Natural killer cell treated with Interleukin-12 subunit alpha and Interleukin-12 subunit beta and Interleukin-15 and Interleukin-18, amount 100 ng/mL, for 72 hours (primary cell): ENCODE measurements around the gene PCGF2. TPM values are rescaled to one million over a fixed set of nuclear protein-coding genes. Genes with fewer than 3 reads are reported as not detected.
"Not testable (repeated sequence)": the region's sequence is repeated elsewhere in the genome, so short reads cannot be mapped to it uniquely, and the experiment has no call there.

ENCODE experiments used
- ATAC-seq, 2 donors: fragments of 150-1000 bp; cut with Tn5 transposase in 1 of 2; sonication (Bioruptor Pico), chemical (Tn5 transposase) in 1 of 2; 2 replicates each; pipeline ENCODE4 v1.10.0; 2021
- DNase-seq: peaks from one replicate; pipeline ENCODE4 v3.0.0; 2022; ENCODE audit warnings: low spot score
- H3K27ac Mint-ChIP-seq, 2 donors: 1 replicate in 1 of 2; 2 replicates in 1 of 2; pipeline ENCODE4 v1.8.0; 2022; ENCODE audit warnings: mixed read lengths in 2 of 2, mild to moderate bottlenecking in 1 of 2, moderate library complexity in 1 of 2
- H3K27me3 Mint-ChIP-seq, 2 donors: 1 replicate in 1 of 2; 2 replicates in 1 of 2; pipeline ENCODE4 v1.8.0; 2022; ENCODE audit warnings: mixed read lengths in 2 of 2
- H3K36me3 Mint-ChIP-seq: one replicate; pipeline ENCODE4 v1.8.0; 2022; ENCODE audit warnings: mixed read lengths
- H3K4me1 Mint-ChIP-seq, 2 donors: 1 replicate in 1 of 2; 2 replicates in 1 of 2; pipeline ENCODE4 v1.8.0; 2022; ENCODE audit warnings: low read depth in 2 of 2, mixed read lengths in 2 of 2, mild to moderate bottlenecking in 1 of 2
- H3K4me3 Mint-ChIP-seq: one replicate; pipeline ENCODE4 v1.8.0; 2022; ENCODE audit warnings: mixed read lengths
- H3K9me3 Mint-ChIP-seq: 2 replicates; pipeline ENCODE4 v1.8.0; 2022; ENCODE audit warnings: mixed read lengths
- total RNA-seq, 2 donors: library from RNA; stranded (reverse); gene quantifications; one replicate each; pipeline ENCODE4 v1.2.3, GENCODE V29; 2022

Gene PCGF2
- not detected for total RNA-seq

DNA sequence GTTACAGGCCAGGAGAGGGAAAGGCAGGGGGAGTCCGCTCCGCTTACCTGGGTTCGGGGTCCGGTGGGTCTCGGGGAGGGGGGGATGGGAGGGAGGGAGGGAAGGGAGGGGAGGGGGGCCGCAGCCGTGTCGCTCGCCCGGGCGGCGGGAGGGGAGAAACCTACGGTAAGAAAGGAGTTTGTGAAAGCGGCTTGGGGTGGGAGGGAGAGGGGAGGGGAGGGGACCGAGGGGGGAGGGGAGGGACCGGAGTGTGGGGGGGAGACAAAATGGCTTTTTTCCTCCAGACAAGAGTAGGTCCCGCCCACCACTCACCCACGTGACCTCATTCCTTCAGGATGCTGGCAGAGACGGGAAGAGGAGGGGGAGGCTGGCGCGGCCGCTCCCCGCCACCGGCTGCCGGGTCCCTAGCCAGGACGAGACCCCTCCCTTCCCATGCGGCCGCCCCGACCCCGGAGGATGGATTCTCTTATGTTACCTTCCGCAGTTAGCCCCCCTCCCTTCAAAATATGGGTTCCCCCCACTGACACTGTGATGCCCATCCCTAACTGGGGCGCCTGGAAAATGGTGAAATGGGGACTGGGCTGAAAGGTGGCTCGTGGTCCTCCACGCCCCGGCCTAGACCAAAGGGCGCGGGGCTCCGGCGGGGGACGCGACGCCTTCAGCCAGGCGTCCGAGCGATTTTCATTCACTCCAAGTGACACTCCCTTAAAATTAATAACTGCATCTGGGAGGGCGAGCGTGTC lies at the start of gene PCGF2:
Gene PCGF2, minus strand, starts transcription at position 188 of the 743 bp plus-strand sequence. CDS start 7,934 bp downstream, outside the sequence.
- H3K27me3 Mint-ChIP-seq, result peaks cover 36 to 37% of the 10 kb centered on the region in 2 donors
- H3K27ac Mint-ChIP-seq, result no peak within 1 kb of the TSS

DNA sequence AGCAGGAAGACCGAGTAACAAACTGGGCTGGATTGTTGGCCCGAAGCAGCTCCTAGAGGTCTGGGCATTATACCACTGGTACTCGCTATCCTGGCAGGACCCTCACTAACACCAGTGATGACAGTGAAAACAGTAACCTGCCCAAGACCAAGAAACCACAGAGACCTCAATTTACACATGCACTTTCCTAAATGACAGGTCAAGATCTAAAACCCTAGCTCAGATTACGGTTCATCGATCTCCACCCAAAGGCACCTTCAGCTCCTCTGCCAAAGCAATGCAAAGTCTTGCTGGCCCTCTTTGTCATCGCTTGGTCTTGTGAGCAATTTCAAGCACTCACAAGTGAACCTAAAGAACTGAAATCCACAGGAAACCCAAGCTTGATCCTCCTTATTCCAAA lies 49.7 kb upstream of the PCGF2 start:
- H3K4me1 Mint-ChIP-seq, result peaks cover 30 to 34% of the 10 kb centered on the region in 2 donors
- peak overlapping the region; percentile 82 to 95 for H3K27ac Mint-ChIP-seq
- no peaks in the 10 kb centered on the region for H3K27me3 Mint-ChIP-seq
- no peak for DNase-seq
- H3K4me3 Mint-ChIP-seq, result peak overlapping the region; percentile 89
- peaks cover 21% of the 10 kb centered on the region for H3K36me3 Mint-ChIP-seq
- ATAC-seq, result no peak
- no peaks in the 10 kb centered on the region for H3K9me3 Mint-ChIP-seq

More for the DNA sequence above, at the start of gene PCGF2:
- DNase-seq (no peak), ATAC-seq (no peak)
- H3K4me3 Mint-ChIP-seq, result peak within 1 kb of the TSS; percentile 75
- peaks cover 23 to 40% of the 10 kb centered on the region in 2 donors for H3K4me1 Mint-ChIP-seq
- H3K9me3 Mint-ChIP-seq, result no peaks in the 10 kb centered on the region
- peaks cover 6% of the 10 kb centered on the region for H3K36me3 Mint-ChIP-seq

DNA sequence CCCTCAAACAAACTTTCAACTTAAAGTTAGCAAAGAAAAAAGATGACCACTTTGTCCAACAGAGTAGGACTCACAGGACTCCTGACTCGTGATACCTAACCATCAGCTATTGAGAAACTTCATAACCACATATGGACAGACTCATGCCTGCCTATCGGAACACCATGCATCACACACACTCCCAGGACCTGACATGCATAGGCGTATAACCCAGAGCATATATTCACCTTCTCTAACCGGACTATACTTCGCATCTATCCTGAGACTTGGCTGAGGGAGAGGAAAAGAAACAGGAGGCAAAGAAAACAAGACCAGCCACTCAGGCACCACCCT lies 49.0 kb upstream of the PCGF2 start:
- no peak for DNase-seq
- H3K27me3 Mint-ChIP-seq, result no peaks in the 10 kb centered on the region
- ATAC-seq, result no peak
- H3K27ac Mint-ChIP-seq, result peak overlapping the region in 1 of 2 donors; percentile 38
- H3K36me3 Mint-ChIP-seq, result peaks cover 19% of the 10 kb centered on the region
- no peaks in the 10 kb centered on the region for H3K9me3 Mint-ChIP-seq
- H3K4me3 Mint-ChIP-seq, result peak overlapping the region; percentile 4
- peaks cover 30 to 34% of the 10 kb centered on the region in 2 donors for H3K4me1 Mint-ChIP-seq

DNA sequence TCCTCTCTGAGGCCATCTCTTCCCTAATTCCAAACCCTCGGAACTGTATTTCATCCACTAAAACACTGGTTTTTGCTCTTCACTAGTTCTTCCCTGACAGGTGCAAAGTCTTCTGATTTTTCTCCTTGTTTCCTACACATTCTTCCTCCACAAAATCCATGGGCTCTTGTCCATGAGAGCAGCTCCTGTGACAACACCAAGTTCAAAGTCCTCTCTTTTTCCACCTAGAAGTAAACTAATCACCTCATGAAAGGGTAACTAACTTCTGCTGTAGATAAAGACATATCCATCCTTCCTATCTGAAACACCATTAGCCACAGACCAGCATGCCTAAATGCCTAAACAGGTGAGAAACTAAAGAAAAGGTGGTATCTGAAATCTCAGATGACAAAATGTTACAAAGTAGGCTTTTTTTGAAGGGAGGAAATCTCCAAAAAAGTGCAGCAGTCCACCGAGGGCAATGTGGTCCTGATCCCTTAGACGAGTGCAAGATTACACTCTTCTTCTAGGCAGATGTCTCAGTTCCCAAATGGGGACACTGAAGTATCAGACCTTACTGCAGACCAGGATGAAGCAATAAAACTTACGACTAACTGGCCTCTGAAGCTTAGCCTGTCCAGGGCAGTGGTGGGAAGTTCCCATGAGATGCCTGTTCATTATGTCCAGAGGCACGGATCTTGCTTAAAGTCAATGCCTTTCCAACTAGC lies 48.5 kb upstream of the PCGF2 start:
- Mint-ChIP-seq H3K36me3 (peaks cover 14% of the 10 kb centered on the region), H3K9me3 (no peaks in the 10 kb centered on the region), H3K4me3 (no peak overlapping the region), H3K4me1 (peaks cover 30 to 34% of the 10 kb centered on the region in 2 donors), H3K27me3 (no peaks in the 10 kb centered on the region), H3K27ac (peak overlapping the region in 1 of 2 donors; percentile 38)
- DNase-seq, result no peak
- no peak for ATAC-seq

DNA sequence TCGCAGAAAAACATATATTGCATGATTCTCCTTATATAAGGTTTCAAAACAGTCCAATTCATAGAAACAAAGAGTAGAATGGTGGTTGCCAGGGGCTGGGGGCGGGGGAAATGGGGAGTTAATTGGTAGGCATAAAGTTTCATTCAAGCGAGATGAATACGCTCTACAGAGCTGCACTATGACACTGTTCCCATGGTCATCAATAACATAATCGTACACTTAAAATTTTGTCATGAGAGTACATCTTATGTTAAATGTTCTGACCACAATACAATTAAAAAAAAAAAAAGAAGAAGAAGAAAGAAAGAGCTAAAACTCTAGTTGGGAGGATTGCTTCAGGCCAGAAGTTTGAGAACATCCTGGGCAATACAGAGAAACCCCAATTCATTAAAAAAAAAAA lies 46.1 kb upstream of the PCGF2 start:
- no peak for DNase-seq
- H3K36me3 Mint-ChIP-seq, result peaks cover 5% of the 10 kb centered on the region
- H3K27me3 Mint-ChIP-seq, result no peaks in the 10 kb centered on the region
- H3K9me3 Mint-ChIP-seq, result no peaks in the 10 kb centered on the region
- ATAC-seq, result no peak
- H3K4me1 Mint-ChIP-seq, result peaks cover 24 to 26% of the 10 kb centered on the region in 2 donors
- H3K27ac Mint-ChIP-seq, result peak overlapping the region in 1 of 2 donors; percentile 71
- no peak overlapping the region for H3K4me3 Mint-ChIP-seq

DNA sequence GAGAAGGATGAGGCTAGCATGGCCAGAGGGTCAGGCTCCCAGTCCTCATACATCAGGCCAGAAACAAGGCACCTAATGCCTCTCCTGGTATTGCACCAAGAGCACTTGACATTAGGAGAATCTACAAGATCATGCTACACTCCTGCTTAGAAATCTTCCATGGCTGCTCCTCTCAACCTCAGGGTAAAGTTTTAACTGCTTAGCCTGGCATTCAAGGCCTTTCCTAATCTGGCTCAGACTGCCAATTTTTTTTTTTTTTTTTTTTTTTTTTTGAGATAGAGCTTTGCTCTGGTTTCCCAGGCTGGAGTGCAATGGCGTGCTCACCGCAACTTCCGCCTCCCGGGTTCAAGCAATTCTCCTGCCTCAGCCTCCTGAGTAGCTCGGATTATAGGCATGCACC lies 43.0 kb upstream of the PCGF2 start:
- H3K4me1 Mint-ChIP-seq, result no peaks in the 10 kb centered on the region
- no peak for DNase-seq
- no peaks in the 10 kb centered on the region for H3K36me3 Mint-ChIP-seq
- no peak overlapping the region for H3K4me3 Mint-ChIP-seq
- ATAC-seq, result no peak
- no peaks in the 10 kb centered on the region for H3K27me3 Mint-ChIP-seq
- no peak overlapping the region for H3K27ac Mint-ChIP-seq
- H3K9me3 Mint-ChIP-seq, result no peaks in the 10 kb centered on the region

DNA sequence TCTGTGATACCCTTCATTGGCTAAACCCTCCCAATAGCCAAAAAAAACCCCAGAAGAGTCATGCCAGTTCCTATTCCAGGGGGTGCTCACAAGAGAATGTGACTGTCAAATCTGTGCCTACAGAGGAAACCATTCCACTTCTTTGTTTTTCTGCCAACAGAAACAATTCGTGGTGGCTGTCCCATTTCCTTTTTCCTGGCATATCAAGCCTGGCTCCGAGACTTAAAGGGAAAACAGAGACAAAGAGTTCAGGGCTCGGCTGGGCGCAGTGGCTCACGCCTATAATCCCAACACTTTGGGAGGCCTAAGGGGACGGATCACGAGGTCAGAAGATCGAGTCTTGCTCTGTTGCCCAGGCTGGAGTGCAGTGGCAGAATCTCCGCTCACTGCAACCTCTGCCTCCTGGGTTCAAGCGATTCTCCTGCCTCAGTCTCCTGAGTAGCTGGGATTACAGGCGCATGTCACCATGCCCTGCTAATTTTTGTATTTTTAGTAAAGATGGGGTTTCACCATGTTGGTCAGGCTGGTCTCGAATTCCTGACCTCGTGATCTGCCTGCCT lies 42.1 kb upstream of the PCGF2 start:
- not testable (repeated sequence) for H3K27ac Mint-ChIP-seq, H3K9me3 Mint-ChIP-seq, H3K4me3 Mint-ChIP-seq, H3K4me1 Mint-ChIP-seq, DNase-seq, H3K27me3 Mint-ChIP-seq, H3K36me3 Mint-ChIP-seq, ATAC-seq

DNA sequence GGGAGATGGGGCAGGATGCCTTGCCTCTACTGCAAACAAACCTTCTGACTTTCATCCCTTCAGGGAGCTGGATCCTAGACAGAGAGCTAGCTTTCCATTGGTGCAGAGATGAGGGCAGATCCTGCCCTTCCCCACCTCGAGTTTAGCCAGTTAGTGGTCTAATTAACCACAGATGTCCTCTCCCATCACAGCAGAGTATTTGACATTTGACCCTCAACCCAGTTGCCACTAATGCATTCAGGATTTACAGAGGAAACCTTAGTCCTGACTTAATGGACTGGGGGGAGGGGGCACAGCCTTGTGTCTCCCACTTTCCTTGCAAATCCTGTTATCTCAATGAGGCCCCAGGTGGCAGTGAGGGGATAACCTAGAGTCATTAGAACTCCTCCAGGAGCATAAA lies 41.0 kb upstream of the PCGF2 start:
- ATAC-seq, result no peak
- Mint-ChIP-seq H3K27ac (no peak overlapping the region), H3K4me1 (no peaks in the 10 kb centered on the region)

DNA sequence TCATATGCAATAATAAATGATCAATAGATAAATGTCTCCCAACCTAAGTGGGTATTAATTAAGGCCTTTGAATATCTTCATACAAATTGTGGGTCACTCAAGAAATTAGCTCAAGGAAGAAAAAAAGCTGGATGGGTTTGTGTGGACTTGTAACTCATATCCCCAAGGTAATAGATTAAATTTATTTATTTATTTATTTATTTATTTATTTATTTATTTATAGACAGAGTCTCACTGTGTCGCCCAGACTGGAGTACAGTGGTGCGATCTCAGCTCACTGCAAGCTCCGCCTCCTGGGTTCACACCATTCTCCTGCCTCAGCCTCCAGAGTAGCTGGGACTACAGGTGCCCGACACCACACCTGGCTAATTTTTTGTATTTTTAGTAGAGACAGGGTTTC lies 39.9 kb upstream of the PCGF2 start:
- not testable (repeated sequence) for H3K36me3 Mint-ChIP-seq

More for the DNA sequence above, 41.0 kb upstream of the PCGF2 start:
- Mint-ChIP-seq H3K27me3 (no peaks in the 10 kb centered on the region), H3K36me3 (peaks cover 5% of the 10 kb centered on the region), H3K9me3 (no peaks in the 10 kb centered on the region), H3K4me3 (no peak overlapping the region)
- DNase-seq, result no peak

DNA sequence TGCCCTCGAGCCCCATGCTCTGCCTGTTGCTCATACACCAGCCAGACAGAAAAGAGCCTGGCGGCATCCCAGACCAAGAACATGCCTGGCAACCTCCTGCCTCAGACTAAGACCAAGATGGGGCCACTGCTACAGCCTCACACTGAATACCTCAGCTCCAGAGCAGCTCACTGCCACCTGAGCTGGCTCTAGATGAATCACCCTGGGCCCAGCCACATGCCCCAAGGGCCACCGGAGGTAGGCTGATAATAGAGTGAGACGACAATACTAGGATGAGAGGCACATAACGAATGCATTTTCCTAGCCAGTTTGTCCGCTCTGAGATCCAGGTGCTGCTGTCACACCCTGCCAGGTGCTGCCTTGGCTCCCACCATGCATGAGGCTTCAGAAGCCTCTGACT lies 38.2 kb upstream of the PCGF2 start:
- H3K27ac Mint-ChIP-seq, result no peak overlapping the region
- H3K4me1 Mint-ChIP-seq, result no peaks in the 10 kb centered on the region
- DNase-seq (no peak), ATAC-seq (no peak)
- H3K27me3 Mint-ChIP-seq, result no peaks in the 10 kb centered on the region
- no peak overlapping the region for H3K4me3 Mint-ChIP-seq
- no peaks in the 10 kb centered on the region for H3K9me3 Mint-ChIP-seq
- peaks cover 5% of the 10 kb centered on the region for H3K36me3 Mint-ChIP-seq

More for the DNA sequence above, 39.9 kb upstream of the PCGF2 start:
- H3K9me3 Mint-ChIP-seq, DNase-seq, H3K4me3 Mint-ChIP-seq, ATAC-seq, H3K27me3 Mint-ChIP-seq, H3K27ac Mint-ChIP-seq, H3K4me1 Mint-ChIP-seq: not testable (repeated sequence)

DNA sequence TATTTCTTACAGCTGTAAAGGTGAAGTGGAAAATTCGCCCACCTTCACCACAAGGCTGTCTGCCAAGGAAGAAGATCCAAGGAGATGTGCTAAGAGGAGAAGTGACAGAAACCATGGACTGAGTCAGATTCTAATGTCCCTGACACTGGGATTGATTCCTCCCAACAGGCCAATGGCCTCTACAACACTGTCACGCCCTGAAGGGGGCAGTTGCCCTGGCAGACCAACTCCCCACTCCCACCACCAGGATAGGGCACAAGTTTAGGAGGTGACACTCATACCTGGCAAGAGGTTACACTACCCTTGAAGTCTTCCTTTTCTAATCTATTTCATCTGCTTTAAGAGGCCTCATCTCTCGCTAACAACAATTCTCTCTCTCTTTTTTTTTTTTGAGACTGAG lies 35.1 kb upstream of the PCGF2 start:
- no peak for ATAC-seq
- Mint-ChIP-seq H3K4me1 (peaks cover 0 to 3% of the 10 kb centered on the region in 2 donors), H3K27ac (no peak overlapping the region), H3K27me3 (no peaks in the 10 kb centered on the region), H3K4me3 (no peak overlapping the region), H3K36me3 (peaks cover 5% of the 10 kb centered on the region), H3K9me3 (no peaks in the 10 kb centered on the region)
- DNase-seq, result no peak

DNA sequence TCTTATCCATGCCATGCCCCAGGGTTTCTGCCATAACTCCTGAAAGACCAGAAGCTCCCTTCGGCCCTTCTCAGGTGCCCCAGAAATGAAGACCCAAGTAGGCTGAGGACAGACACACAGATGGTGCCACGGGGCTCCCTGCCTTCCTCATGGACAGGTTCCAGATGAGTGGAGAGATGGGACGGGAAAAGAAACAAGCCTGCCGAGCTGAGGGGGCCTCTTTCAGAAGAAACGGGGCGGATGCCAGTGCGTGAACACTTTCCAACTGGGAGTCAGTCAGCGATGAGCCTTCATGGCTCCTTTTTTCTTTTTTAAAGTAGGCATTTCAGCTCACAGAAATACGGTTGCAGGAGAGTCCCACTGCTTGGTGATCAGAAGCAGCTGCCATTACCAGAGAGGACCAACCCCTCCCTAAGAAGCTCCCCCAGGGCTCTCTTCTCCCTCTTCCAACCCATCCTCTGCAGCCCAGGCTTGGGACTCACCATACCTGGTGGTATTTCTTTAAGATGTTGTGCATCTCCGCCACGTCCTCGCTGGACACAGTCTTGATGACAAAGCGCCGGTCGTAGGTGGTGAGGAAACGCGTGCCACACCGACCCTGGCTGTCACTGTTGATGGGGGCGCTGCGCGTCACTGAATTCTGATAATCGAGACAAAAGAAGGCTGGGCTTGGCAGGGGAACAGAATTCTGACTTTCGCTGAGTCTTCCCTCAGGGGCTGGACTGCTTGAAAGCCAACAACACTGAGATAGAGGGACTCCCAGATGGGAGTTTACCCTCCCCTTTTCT lies 32.0 kb upstream of the PCGF2 start:
- H3K4me3 Mint-ChIP-seq, result no peak overlapping the region
- no peak for ATAC-seq
- no peak overlapping the region for H3K27ac Mint-ChIP-seq
- no peaks in the 10 kb centered on the region for H3K36me3 Mint-ChIP-seq
- no peaks in the 10 kb centered on the region for H3K27me3 Mint-ChIP-seq
- H3K4me1 Mint-ChIP-seq, result peaks cover 0 to 3% of the 10 kb centered on the region in 2 donors
- DNase-seq, result no peak
- no peaks in the 10 kb centered on the region for H3K9me3 Mint-ChIP-seq

DNA sequence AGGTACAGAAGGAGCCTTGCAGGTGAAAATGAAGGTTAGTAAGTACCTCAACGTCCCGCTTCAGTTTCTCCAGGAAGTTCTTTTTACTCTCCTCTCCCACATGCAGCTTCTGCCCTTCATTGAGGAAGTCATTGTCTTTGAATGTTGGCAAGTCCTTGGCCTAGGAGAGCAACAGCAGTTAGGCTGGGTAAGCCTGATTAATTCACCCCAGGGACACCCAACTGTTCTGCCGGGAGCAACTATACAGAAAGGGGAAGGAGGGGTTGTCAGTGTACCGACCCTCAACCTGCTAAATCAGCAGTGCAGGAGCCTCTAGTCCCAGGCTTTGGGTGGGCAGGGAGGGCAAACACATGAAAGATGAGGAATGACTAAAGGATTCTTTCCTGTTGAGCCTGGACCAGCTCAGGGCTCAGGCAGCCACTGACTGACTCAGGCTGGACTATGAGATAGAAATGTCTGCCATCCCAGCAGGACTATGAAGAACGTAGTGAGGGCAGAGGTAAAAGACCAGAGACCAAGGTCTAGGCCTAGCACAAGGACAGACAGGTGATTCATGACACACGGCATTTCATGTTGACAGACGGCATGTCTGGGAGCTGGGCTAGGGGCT lies 29.6 kb upstream of the PCGF2 start:
- DNase-seq (no peak), ATAC-seq (no peak)
- H3K4me3 Mint-ChIP-seq, result no peak overlapping the region
- peaks cover 0 to 3% of the 10 kb centered on the region in 2 donors for H3K4me1 Mint-ChIP-seq
- no peaks in the 10 kb centered on the region for H3K27me3 Mint-ChIP-seq
- H3K9me3 Mint-ChIP-seq, result no peaks in the 10 kb centered on the region
- H3K27ac Mint-ChIP-seq, result no peak overlapping the region
- H3K36me3 Mint-ChIP-seq, result peaks cover 10% of the 10 kb centered on the region
